Measurements from ENCODE around the gene EFNA3. TPM values are rescaled to one million over a fixed set of nuclear protein-coding genes. Genes with fewer than 3 reads are reported as not detected.
A peak's percentile ranks its signal among the peaks of the same experiment; 100 is the strongest.

The EFNA3 gene
- total and polyA plus RNA-seq, 2 of the 4 experiments (the other 2 are of a cell fraction) = 0.72 to 1.6 TPM

DNA sequence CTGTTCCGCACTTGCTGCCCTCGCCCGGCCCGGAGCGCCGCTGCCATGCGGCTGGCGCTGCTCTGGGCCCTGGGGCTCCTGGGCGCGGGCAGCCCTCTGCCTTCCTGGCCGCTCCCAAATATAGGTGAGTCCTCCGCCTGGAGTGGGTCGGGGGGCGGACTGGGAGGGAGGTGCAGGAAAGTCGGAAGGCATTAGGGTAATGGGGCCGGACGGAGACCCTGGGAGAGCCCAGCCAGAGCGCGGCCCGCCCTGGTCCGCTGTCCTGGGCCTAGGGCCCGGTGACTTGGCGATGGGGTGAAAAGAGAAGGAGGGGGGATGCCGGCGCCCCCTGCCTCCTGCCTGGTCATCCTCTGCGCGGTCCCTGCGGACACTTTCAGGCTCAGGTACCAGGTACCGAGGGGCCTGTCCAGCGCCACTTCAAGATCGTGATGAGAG is 27.3 kb upstream of the EFNA3 start:
- Histone ChIP-seq H3K27me3 (ENCODE audit: control insufficient read depth, insufficient read depth, low read length) (no peaks in the 10 kb centered on the region), H3K14ac (replicated peaks; ENCODE audit: low read depth, low read length) (0 out of 2 replicates have a peak overlapping the region, but pooled peaks have one; percentile 56), H2BK20ac (ENCODE audit: low read depth, low read length) (no peak overlapping the region), H4K20me1 (ENCODE audit: insufficient read depth, low read length) (no peaks in the 10 kb centered on the region; the same call in 1 of the 2 replicates), H3K4ac (ENCODE audit: low read depth, low read length) (peak overlapping the region; percentile 38; the same call in 1 of the 2 replicates), H3K18ac (ENCODE audit: low read depth, low read length) (no peak overlapping the region), H3K9me3 (ENCODE audit: control insufficient read depth, insufficient read depth, low read length) (no peaks in the 10 kb centered on the region), H3K9ac (ENCODE audit: low read depth, low read length) (peak overlapping the region; percentile 62), H3K23ac (ENCODE audit: low read depth, low read length) (peak overlapping the region; percentile 68; the same call in 1 of the 2 replicates), H2BK120ac (ENCODE audit: low read depth, low read length) (no peak overlapping the region), H4K91ac (ENCODE audit: insufficient read depth, low read depth, low read length) (no peak overlapping the region), H3K36me3 (ENCODE audit: control insufficient read depth, insufficient read depth, low read length) (peaks cover 7% of the 10 kb centered on the region; the same call in 1 of the 2 replicates), H2AFZ (replicated peaks; ENCODE audit: low read length, poor library complexity) (peak overlapping the region; percentile 95), H2BK5ac (ENCODE audit: low read depth, low read length, poor library complexity, severe bottlenecking) (no peak overlapping the region), H3K56ac (ENCODE audit: extremely low read depth, insufficient read depth, low read length) (no peak overlapping the region), H4K5ac (ENCODE audit: low read depth, low read length) (no peak overlapping the region), H3K4me3 (ENCODE audit: insufficient read depth, low read depth, low read length) (peak overlapping the region; percentile 60), H3K4me1 (ENCODE audit: control insufficient read depth, insufficient read depth, low read length) (peaks cover 8% of the 10 kb centered on the region), H3K9me1 (ENCODE audit: insufficient read depth, low read length) (peaks cover 4% of the 10 kb centered on the region; the same call in 1 of the 2 replicates), H3K4me2 (ENCODE audit: low read depth, low read length) (peak overlapping the region; percentile 90), H4K8ac (ENCODE audit: low read depth in 2 of 2, low read length in 2 of 2) (0 out of 4 replicates have a peak overlapping the region, but pooled peaks of 1 of the 2 experiments have one; percentile 2), H2AK9ac (replicated peaks; ENCODE audit: low read depth, low read length, poor library complexity) (peak overlapping the region; percentile 96), H2BK15ac (ENCODE audit: low read depth, low read length) (no peak overlapping the region), H3K79me1 (ENCODE audit: low read depth in 1 of 2, low read length in 2 of 2) (peaks cover 0 to 15% of the 10 kb centered on the region in 2 experiments; a peak in 2 of 4 replicates), H2AK5ac (ENCODE audit: low read depth, low read length) (no peak overlapping the region; the same call in 1 of the 2 replicates), H3K27ac (ENCODE audit: insufficient read depth, low read length) (peak overlapping the region; percentile 31; the same call in 1 of the 2 replicates)
- intact Hi-C loops (cut with micrococcal nuclease) (loop anchor here (5.0 kb wide), 1 partner anchor 49 kb away; the partner anchor contains the start of gene ZBTB7B), in situ Hi-C loops (cut with MboI; ENCODE audit: low sequenced_read_pairs) (loop anchor here (10.0 kb wide), 1 partner anchor 97 kb away; the partner anchor contains the start of gene PBXIP1), dilution Hi-C loops (cut with HindIII; ENCODE audit: low sequenced_read_pairs, unreplicated experiment) (no loop called here)
- ChIA-PET POLR2A (ENCODE audit: unreplicated experiment) (interaction anchor here (0.6 kb wide), 4 partner anchors 40 to 727 kb away, joined by 3 to 7 read pairs (median 3); partner anchors contain the start of gene SHC1), CTCF (interaction anchor here (1.0 to 1.3 kb wide), 4 partner anchors 10 to 33 kb away, joined by 3 to 7 read pairs (median 3); no protein-coding TSS in a partner anchor)
- no peak for TF ChIP-seq RAD21 (IDR thresholded peaks at IDR 0.05; ENCODE audit: low read length)
- TF ChIP-seq MAZ (IDR thresholded peaks at IDR 0.05; ENCODE audit: borderline replicate concordance, low read depth, low read length) = 0 out of 2 replicates have a peak, but pooled peaks have one; percentile 3
- TF ChIP-seq ELK1 (IDR thresholded peaks at IDR 0.05; ENCODE audit: borderline replicate concordance, low read depth, low read length) = no peak
- TF ChIP-seq POLR2A (IDR thresholded peaks at IDR 0.05; ENCODE audit: low read depth, low read length) = 0 out of 2 replicates have a peak, but pooled peaks have one; percentile 22
- TF ChIP-seq FOS (IDR thresholded peaks at IDR 0.05; ENCODE audit: low read depth, low read length) = no peak
- peak; percentile 6; the same call in 1 of the 2 replicates for TF ChIP-seq MXI1 (IDR thresholded peaks at IDR 0.05; ENCODE audit: borderline replicate concordance, low read depth, low read length)
- TF ChIP-seq RCOR1 (IDR thresholded peaks at IDR 0.05; ENCODE audit: insufficient replicate concordance, low read length) = no peak
- peak; percentile 6 for ATAC-seq (ENCODE audit: low read depth)
- 1% methylated on average over 15 of the region's 31 CpGs; no CpG with 5 or more reads in 1 of the 2 experiments for WGBS, 2 experiments (ENCODE audit: extremely low coverage in 2 of 2, insufficient read length in 1 of 2)
- DNase-seq = no peak
- BruUV-seq (replicated peaks) = no TSS peak
